Measurements from ENCODE around the gene MAP1LC3C. TPM values are rescaled to one million over a fixed set of nuclear protein-coding genes. Genes with fewer than 3 reads are reported as not detected.
"Not testable (repeated sequence)": the region's sequence is repeated elsewhere in the genome, so short reads cannot be mapped to it uniquely, and the experiment has no call there.

Gene MAP1LC3C
- total RNA-seq, 1 donor from 2014 or later = 0.07 TPM

DNA sequence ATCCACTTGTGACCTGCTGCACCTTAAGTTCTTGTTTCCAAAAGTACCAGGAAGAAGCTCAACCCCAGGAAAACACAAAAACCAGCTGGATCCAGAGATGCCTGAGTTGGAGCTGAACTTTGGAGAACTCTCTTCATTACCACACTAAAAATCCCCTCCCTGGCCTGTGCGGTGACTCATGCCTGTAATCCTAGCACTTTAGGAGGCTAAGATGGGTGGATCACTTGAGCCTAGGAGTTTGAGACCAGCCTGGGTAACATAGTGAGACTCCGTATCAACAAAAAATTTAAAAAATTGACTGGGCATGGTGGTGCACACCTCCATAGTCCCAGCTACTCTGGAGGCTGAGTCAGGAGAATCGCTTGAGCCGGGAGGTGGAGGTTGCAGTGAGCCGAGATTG is 6.2 kb downstream of the MAP1LC3C start:
- no peak for DNase-seq (ENCODE audit: low read depth, low spot score)

- DNase-seq (ENCODE audit: low read depth, low spot score) = no peak
Measured at GRCh38 chr1:241990040-241990439, 8.9 kb downstream of the MAP1LC3C start.

GRCh38 chr1:241988389-241988930 is 10.4 kb downstream of the MAP1LC3C start:
- DNase-seq (ENCODE audit: low read depth, low spot score) = not testable (repeated sequence)

DNA sequence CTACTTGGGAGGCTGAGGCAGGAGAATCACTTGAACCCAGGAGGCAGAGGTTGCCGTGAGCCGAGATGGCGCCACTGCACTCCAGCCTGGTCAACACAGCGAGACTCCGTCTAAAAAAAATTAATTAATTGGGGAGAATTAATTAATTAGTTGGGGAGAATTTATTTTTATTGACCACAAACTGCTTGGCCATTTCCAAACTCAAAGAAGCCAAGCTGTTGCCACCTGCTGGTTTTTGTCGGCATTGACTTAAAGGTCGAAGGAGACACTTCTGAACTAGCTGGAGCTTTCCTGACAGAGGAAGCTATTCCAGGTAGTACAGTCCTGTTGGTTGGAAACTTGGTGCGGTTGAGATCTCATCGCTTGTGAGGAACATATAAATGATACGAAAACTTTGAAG is 13.1 kb downstream of the MAP1LC3C start:
- DNase-seq (ENCODE audit: low read depth, low spot score) = peak; percentile 11

DNA sequence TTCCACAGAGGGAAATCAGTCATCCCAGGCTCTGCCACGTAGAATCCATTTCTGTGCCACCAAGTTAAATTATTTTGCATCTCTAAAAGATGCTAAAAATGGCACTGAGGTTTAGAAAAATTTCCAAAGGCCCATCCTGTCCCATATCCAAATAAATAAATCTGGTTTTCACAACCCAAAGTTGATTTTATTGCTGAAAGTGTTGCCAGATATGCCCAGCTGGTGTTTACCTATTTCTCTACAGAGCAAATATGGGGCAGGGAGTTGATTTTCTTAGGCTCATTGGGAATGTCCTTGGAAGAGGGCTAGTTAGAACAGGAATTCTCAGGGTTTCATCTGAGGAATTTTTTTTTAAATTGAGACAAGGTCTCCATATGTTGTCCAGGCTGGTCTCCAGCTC is 19.0 kb downstream of the MAP1LC3C start:
- no peak for DNase-seq (ENCODE audit: low read depth, low spot score)

- no peak for DNase-seq (ENCODE audit: low read depth, low spot score)
Measured at GRCh38 chr1:241979071-241979470, 19.8 kb downstream of the MAP1LC3C start.

DNA sequence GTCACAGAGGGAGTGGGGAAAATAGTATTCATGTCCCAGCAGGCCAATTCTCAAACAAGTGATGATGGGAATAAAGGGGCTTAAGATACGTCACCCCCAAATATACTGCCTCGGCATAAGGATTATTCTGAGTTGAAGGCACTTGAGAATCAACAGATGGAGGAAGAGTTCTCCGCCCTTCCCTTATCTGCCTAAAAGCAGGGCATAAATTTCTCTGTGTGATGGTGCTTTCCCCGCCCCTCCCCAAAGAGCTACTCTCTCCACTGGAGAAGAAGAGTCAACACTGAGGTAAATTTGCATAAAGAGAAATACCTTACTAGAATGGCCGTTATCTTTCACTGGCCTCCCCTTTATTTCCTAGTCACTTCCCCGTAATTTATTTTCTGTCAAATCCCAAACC is 22.7 kb downstream of the MAP1LC3C start:
- no peak for DNase-seq (ENCODE audit: low read depth, low spot score)

- DNase-seq (ENCODE audit: low read depth, low spot score) = no peak
Measured at GRCh38 chr1:241972703-241973369, 26.1 kb downstream of the MAP1LC3C start.

GRCh38 chr1:241968611-241969010 is 30.3 kb downstream of the MAP1LC3C start:
- no peak for DNase-seq (ENCODE audit: low read depth, low spot score)

DNA sequence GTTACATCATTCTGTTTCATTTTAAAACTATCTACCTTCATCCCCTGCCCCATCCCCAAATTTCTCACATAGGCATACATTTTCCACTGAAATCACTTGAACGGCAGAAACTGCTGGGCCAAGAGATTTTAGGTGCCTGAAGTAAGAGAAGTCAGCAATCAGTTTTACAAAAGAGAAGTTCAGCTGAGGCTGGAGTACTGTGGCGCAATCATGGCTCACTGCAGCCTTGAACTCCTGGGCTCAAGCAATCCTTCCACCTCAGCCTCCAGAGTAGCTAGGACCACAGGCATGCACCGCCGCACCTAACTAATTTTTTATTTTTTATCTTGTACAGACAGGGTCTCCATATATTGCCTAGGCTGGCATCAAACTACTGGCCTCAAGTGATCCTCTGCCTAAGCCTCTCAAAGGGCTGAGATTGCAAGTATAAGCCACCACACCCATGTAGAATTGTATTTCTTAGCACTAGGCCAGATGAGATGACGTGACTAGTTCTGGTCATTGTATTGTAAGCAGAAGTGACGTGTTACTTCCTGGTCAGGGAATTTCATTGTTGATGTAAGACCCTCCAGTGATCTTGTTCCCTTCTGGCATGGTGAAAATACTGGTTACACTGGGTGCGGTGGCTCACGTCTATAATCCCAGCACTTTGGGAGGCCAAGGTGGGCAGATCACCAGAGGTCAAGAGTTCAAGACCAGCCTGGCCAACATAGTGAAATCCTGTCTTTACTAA is 34.2 kb downstream of the MAP1LC3C start:
- DNase-seq (ENCODE audit: low read depth, low spot score) = peak; percentile 7

- DNase-seq (ENCODE audit: low read depth, low spot score) = no peak
Measured at GRCh38 chr1:241963722-241964121, 35.2 kb downstream of the MAP1LC3C start.

DNA sequence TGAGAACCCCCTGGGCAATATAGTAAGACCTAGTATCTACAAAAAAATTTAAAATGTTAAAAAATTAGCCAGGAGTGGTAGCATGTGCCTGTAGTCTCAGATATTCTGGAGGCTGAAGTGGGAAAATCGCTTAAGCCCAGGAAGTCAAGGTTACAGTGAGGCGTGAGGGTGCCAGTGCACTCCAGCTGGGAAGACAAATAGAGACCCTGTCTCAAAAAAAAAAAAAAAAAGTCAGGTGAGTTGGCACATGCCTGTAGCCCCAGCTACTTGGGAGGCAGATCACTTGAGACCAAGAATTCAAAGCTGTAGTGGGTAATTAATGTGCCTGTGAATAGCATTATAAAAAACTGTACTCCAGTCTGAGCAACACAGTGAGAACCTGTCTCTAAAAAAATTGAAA is 36.7 kb downstream of the MAP1LC3C start:
- no peak for DNase-seq (ENCODE audit: low read depth, low spot score)

DNA sequence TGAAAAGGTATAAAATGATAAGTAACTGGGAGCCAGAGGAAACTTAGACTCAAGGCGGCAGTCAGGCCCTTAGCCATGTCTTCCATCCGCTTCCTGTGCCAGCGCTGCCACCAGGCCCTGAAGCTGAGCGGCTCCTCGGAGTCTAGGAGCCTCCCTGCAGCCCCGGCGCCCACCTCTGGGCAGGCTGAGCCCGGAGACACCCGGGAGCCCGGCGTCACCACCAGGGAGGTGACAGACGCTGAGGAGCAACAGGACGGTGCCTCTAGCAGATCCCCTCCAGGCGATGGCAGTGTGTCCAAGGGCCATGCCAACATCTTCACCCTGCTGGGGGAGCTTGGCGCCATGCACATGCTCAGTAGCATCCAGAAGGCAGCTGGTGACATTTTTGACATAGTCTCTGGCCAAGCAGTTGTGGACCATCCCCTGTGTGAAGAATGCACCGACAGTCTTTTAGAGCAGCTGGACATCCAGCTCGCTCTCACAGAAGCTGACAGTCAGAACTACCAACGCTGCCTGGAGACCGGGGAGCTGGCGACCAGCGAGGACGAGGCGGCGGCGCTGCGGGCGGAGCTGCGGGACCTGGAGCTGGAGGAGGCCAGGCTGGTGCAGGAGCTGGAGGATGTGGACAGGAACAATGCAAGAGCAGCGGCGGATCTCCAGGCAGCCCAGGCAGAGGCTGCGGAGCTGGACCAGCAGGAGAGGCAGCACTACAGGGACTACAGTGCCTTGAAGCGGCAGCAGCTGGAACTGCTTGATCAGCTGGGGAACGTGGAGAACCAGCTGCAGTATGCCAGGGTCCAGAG is 41.0 kb downstream of the MAP1LC3C start, which contains the start of gene BECN2:
TSS of gene BECN2 (plus strand) at position 76 of the 803 bp plus-strand sequence. CDS start at position 76, 0 bp downstream.
- no peak for DNase-seq (ENCODE audit: low read depth, low spot score)

DNA sequence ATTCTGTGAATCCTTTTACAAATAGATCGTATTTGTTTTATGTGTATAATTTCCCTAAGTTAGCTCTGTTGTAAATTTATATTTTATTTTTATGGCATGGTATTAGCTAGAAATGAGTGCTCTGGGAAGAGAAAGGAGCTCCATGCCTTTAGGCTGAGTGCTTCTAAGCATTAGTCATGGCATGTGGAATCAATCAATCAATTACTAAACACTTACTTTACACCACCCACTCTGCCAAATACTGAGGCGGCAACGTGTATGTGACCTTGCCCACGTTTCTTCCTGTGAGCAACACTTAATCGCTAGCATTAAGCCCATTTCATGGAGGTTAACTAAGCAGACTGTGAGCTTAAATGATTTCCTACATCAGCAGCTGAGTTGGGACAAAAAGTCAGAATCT is 48.5 kb downstream of the MAP1LC3C start:
- no peak for DNase-seq (ENCODE audit: low read depth, low spot score)

- DNase-seq (ENCODE audit: low read depth, low spot score) = no peak
Measured at GRCh38 chr1:241947354-241947753, 51.5 kb downstream of the MAP1LC3C start.

Other genes starting within 250 kb of the MAP1LC3C start
- 11.7 and 16.9 TPM in 2 replicates for gene EXO1, start 150.9 kb downstream of the MAP1LC3C start, total RNA-seq
- not detected in 2 replicates for gene BECN2, start 41.3 kb downstream of the MAP1LC3C start, total RNA-seq